ENCODE results near the gene MCCC2.

- no peak for TF ChIP-seq CTCF (IDR thresholded peaks at IDR 0.05)
- no peak for TF ChIP-seq POLR2A (IDR thresholded peaks at IDR 0.05)
Observed at GRCh38 chr5:71663191-71663969, 76.2 kb downstream of the MCCC2 start.
